T-cell (primary cell): Measurements from ENCODE around the gene STING1. TPM values are rescaled to one million over a fixed set of nuclear protein-coding genes. Genes with fewer than 3 reads are reported as not detected.
"Not testable (repeated sequence)": the region's sequence is repeated elsewhere in the genome, so short reads cannot be mapped to it uniquely, and the experiment has no call there.

Experiments
- ATAC-seq, 4 experiments: fragments of 200-7000 bp in 3 of 4; fragments of 150-1000 bp in 1 of 4; cut with Tn5 transposase; replicated peaks in 1 of 4; 1 replicate in 3 of 4; 2 replicates in 1 of 4; pipeline ENCODE4 v1.10.0; 2021; ENCODE audit warnings: moderate library complexity in 3 of 4, mild to moderate bottlenecking in 2 of 4, moderate number of reproducible peaks in 1 of 4
- CTCF ChIA-PET, 2 donors: fragments of 300-600 bp; sonication (Branson Sonifier 250); formaldehyde crosslinking; loops; one replicate each; lab custom pipeline; 2022; ENCODE audit warnings: antibody characterized with exemption in 2 of 2; lab: Charles Lee
- POLR2A ChIA-PET, 2 donors: fragments of 300-600 bp; sonication (Branson Sonifier 250); formaldehyde crosslinking; loops; one replicate each; lab custom pipeline; 2022; ENCODE audit warnings: antibody characterized with exemption in 2 of 2; lab: Charles Lee
- DNase-seq, 35 experiments: peaks; one replicate each; pipeline versions ENCODE4 v3.0.0 to v3.0.0-alpha.2; 2013 to 2023
- H3K27ac ChIP-seq: one replicate; pipeline ENCODE4 v1.5.1; 2013; ENCODE audit warnings: low read length
- H3K27me3 ChIP-seq, 2 experiments: replicated peaks in 1 of 2; 1 replicate in 1 of 2; 2 replicates in 1 of 2; pipeline versions ENCODE4 v1.6.1 to v1.7.0; 2013; ENCODE audit warnings: low read length in 1 of 2, mixed read lengths in 1 of 2; ENCODE audit not compliant: control insufficient read depth in 2 of 2, insufficient read depth in 2 of 2; ENCODE audit errors: extremely low read depth in 1 of 2
- H3K36me3 ChIP-seq, 2 donors: 1 replicate in 1 of 2; 2 replicates in 1 of 2; pipeline versions ENCODE4 v1.6.1 to v1.7.0; 2013; ENCODE audit warnings: low read length in 1 of 2; ENCODE audit not compliant: control insufficient read depth in 2 of 2, insufficient read depth in 1 of 2; ENCODE audit errors: extremely low read depth in 1 of 2
- H3K4me1 ChIP-seq, 2 experiments: 1 replicate in 1 of 2; 2 replicates in 1 of 2; pipeline versions ENCODE4 v1.6.1 to v1.7.0; 2013; ENCODE audit warnings: low read length in 2 of 2, mixed read lengths in 1 of 2; ENCODE audit not compliant: insufficient read depth in 2 of 2, control insufficient read depth in 1 of 2; ENCODE audit errors: extremely low read depth in 1 of 2
- H3K4me3 ChIP-seq, 2 donors: 1 replicate in 1 of 2; 2 replicates in 1 of 2; pipeline versions ENCODE4 v1.5.1 to v1.7.0; 2013; ENCODE audit warnings: mild to moderate bottlenecking in 2 of 2, low read length in 1 of 2, moderate library complexity in 1 of 2; ENCODE audit not compliant: control insufficient read depth in 1 of 2; ENCODE audit errors: extremely low read depth in 1 of 2
- H3K9me3 ChIP-seq: 2 replicates; pipeline ENCODE4 v1.7.0; 2013
- H3K27ac Mint-ChIP-seq, 2 donors: one replicate each; pipeline ENCODE4 v1.8.0; 2020 to 2021; ENCODE audit warnings: mild to moderate bottlenecking in 2 of 2, mixed read lengths in 2 of 2
- H3K27me3 Mint-ChIP-seq, 2 donors: one replicate each; pipeline ENCODE4 v1.8.0; 2021 to 2022; ENCODE audit warnings: mixed read lengths in 2 of 2
- H3K36me3 Mint-ChIP-seq: one replicate; pipeline ENCODE4 v1.8.0; 2021; ENCODE audit warnings: mixed read lengths
- H3K4me1 Mint-ChIP-seq, 3 donors: one replicate each; pipeline ENCODE4 v1.8.0; 2020 to 2022; ENCODE audit warnings: mixed read lengths in 3 of 3, mild to moderate bottlenecking in 1 of 3
- H3K4me3 Mint-ChIP-seq, 3 donors: one replicate each; pipeline ENCODE4 v1.8.0; 2020 to 2022; ENCODE audit warnings: mild to moderate bottlenecking in 3 of 3, mixed read lengths in 3 of 3, moderate library complexity in 3 of 3
- H3K9me3 Mint-ChIP-seq, 3 donors: one replicate each; pipeline ENCODE4 v1.8.0; 2020 to 2022; ENCODE audit warnings: mixed read lengths in 3 of 3
- WGBS: methylation state at CpG from one replicate; pipeline ENCODE4 v1.1.5; 2013; ENCODE audit warnings: missing lambda C conversion rate; ENCODE audit not compliant: insufficient coverage; 5-methylcytosine and 5-hydroxymethylcytosine counted together
- total RNA-seq, 35 experiments: library from RNA in 6 of 35; stranded (reverse) in 6 of 35; fragments of 120-200 nt in 1 of 35; gene quantifications; one replicate each; pipeline versions ENCODE4 v1.2.1 to v1.2.4 and lab custom pipeline; 2013 to 2026

Gene STING1
- total RNA-seq, 5 donors from 2014 or later (not counting 1 experiment from before 2014, with no cell fraction given): 102 to 181 (median 138) TPM

GRCh38 chr5:139504722-139505121 lies 22.2 kb upstream of the STING1 start:
- H3K27ac Mint-ChIP-seq, CTCF ChIA-PET: not testable (repeated sequence)

DNA sequence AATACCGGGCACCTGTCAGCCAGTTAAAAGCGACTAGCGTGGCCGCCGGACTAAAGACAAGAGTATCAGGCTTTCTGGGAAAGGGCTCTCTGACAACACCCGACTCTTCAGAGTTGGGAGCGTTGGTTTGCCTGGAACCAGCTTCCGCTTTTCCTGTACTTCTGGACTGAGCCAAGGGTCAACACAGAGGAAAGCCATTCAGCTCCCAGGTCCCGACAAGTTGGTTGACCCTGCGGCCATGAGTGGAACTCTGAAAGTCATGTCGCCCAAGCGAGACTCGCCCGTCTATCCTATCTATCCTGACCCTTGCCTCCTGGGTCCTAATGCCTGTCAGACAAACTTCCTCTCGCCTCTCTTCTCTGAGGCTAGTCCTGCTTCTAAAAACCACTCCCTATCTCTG lies 21.3 kb upstream of the STING1 start:
- H3K27me3 ChIP-seq, H3K27me3 Mint-ChIP-seq, H3K27ac ChIP-seq, H3K9me3 ChIP-seq, H3K4me1 Mint-ChIP-seq, DNase-seq, H3K4me3 ChIP-seq, H3K27ac Mint-ChIP-seq, CTCF ChIA-PET, H3K4me1 ChIP-seq, H3K4me3 Mint-ChIP-seq, H3K36me3 Mint-ChIP-seq, ATAC-seq, H3K9me3 Mint-ChIP-seq, H3K36me3 ChIP-seq: not testable (repeated sequence)
- POLR2A ChIA-PET: interaction anchor here in 1 of 2 donors (0.5 kb wide), 1 partner anchor 12 kb away, joined by 3 read pairs; no protein-coding TSS in a partner anchor
- WGBS: 93% methylated on average over 10 of the region's 15 CpGs

More at GRCh38 chr5:139504722-139505121, 22.2 kb upstream of the STING1 start:
- ATAC-seq, H3K9me3 Mint-ChIP-seq, H3K4me3 ChIP-seq, H3K4me1 ChIP-seq, H3K36me3 Mint-ChIP-seq, H3K4me3 Mint-ChIP-seq, H3K4me1 Mint-ChIP-seq, H3K27ac ChIP-seq, H3K27me3 Mint-ChIP-seq, H3K27me3 ChIP-seq, DNase-seq, H3K36me3 ChIP-seq, POLR2A ChIA-PET, H3K9me3 ChIP-seq: not testable (repeated sequence)
- WGBS: 100% methylated on average over 3 of the region's 5 CpGs

DNA sequence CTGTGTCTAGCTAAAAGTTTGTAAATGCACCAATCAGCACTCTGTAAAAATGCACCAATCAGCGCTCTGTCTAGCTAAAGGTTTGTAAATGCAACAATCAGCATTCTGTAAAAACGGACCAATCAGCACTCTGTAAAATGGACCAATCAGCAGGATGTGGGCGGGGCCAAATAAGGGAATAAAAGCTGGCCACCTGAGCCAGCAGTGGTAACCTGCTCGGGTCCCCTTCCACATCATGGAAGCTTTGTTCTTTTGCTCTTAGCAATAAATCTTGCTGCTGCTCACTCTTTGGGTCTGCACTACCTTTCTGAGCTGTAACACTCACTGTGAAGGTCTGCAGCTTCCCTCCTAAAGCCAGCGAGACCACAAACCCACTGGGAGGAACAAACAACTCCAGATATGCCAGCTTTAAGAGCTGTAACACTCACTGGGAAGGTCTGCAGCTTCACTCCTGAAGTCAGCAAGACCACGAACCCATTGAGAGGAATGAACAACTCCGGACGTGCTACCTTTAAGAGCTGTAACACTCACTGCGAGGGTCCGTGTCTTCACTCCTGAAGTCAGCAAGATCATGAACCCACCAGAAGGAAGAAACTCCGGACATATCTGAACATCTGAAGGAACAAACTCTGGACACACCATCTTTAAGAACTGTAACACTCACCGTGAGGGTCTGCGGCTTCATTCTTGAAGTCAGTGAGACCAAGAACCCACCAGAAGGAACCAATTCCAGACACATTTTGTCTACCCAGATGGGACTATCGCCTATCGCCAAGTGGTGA lies 20.7 kb upstream of the STING1 start:
- H3K9me3 ChIP-seq, H3K27ac ChIP-seq, H3K9me3 Mint-ChIP-seq, H3K27me3 ChIP-seq, H3K36me3 Mint-ChIP-seq, H3K4me3 ChIP-seq, CTCF ChIA-PET, DNase-seq, H3K4me3 Mint-ChIP-seq, H3K4me1 Mint-ChIP-seq, ATAC-seq, H3K27me3 Mint-ChIP-seq, H3K36me3 ChIP-seq, H3K27ac Mint-ChIP-seq, H3K4me1 ChIP-seq: not testable (repeated sequence)
- POLR2A ChIA-PET: interaction anchor here in 1 of 2 donors (0.5 kb wide), 2 partner anchors 11 to 67 kb away, joined by 3 to 6 read pairs; no protein-coding TSS in a partner anchor
- 88% methylated on average over 15 of the region's 15 CpGs for WGBS

DNA sequence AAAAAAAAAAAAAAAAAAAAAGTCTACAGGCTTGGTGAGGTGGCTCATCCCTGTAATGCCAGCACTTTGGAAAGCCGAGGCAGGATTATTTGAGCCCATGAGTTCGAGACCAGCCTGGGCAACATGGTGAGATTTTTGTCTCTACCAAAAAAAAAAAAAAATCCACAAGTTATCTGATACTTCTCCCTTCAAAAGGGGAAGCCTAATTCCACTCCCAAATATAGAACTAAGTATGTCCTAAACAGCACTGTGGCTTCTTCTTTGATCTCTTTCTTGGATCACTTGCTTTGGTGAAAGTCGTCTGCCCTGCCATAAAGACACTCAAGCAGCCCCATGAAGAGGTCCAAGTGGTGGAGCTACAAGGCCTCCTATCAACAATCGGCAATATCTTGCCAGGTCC lies 18.8 kb upstream of the STING1 start:
- no peak overlapping the region for H3K4me3 ChIP-seq
- no peak for ATAC-seq
- H3K9me3 Mint-ChIP-seq: no peaks in the 10 kb centered on the region
- no peak overlapping the region for H3K4me3 Mint-ChIP-seq
- H3K4me1 ChIP-seq: no peaks in the 10 kb centered on the region
- DNase-seq: no peak
- H3K27ac ChIP-seq: no peak overlapping the region
- no peaks in the 10 kb centered on the region for H3K27me3 ChIP-seq
- H3K36me3 Mint-ChIP-seq: no peaks in the 10 kb centered on the region
- no peaks in the 10 kb centered on the region for H3K9me3 ChIP-seq
- no peaks in the 10 kb centered on the region for H3K4me1 Mint-ChIP-seq
- no peaks in the 10 kb centered on the region for H3K27me3 Mint-ChIP-seq
- H3K27ac Mint-ChIP-seq: no peak overlapping the region
- WGBS: 80% methylated on average over 1 of the region's 4 CpGs
- ChIA-PET CTCF (interaction anchor here (0.6 to 0.7 kb wide), 2 partner anchors 10 to 43 kb away, joined by 3 to 4 read pairs; no protein-coding TSS in a partner anchor), POLR2A (no interaction called here)
- no peaks in the 10 kb centered on the region for H3K36me3 ChIP-seq

GRCh38 chr5:139495638-139496435 lies 13.3 kb upstream of the STING1 start:
- Mint-ChIP-seq H3K4me3 (no peak overlapping the region), H3K9me3 (no peaks in the 10 kb centered on the region), H3K27ac (peak overlapping the region; percentile 37 to 72), H3K36me3 (no peaks in the 10 kb centered on the region), H3K4me1 (peaks cover 17 to 22% (median 20%) of the 10 kb centered on the region in 3 donors), H3K27me3 (no peaks in the 10 kb centered on the region)
- CTCF ChIA-PET: interaction anchor here (0.5 kb wide), 2 partner anchors 76 to 281 kb away, joined by 3 to 9 read pairs; no protein-coding TSS in a partner anchor
- ATAC-seq: peak in 1 of 4 experiments; percentile 40
- H3K4me1 ChIP-seq: peaks cover 0 to 2% of the 10 kb centered on the region in 2 experiments
- no peak for DNase-seq
- no peak overlapping the region for H3K27ac ChIP-seq
- no peak overlapping the region for H3K4me3 ChIP-seq
- POLR2A ChIA-PET: interaction anchor here in 1 of 2 donors (0.5 to 0.6 kb wide), 2 partner anchors 69 to 1889 kb away, joined by 4 to 6 read pairs; no protein-coding TSS in a partner anchor
- no peaks in the 10 kb centered on the region for H3K36me3 ChIP-seq
- no peaks in the 10 kb centered on the region for H3K27me3 ChIP-seq
- WGBS: no CpG with 5 or more reads among the region's 3 CpGs
- H3K9me3 ChIP-seq: no peaks in the 10 kb centered on the region

DNA sequence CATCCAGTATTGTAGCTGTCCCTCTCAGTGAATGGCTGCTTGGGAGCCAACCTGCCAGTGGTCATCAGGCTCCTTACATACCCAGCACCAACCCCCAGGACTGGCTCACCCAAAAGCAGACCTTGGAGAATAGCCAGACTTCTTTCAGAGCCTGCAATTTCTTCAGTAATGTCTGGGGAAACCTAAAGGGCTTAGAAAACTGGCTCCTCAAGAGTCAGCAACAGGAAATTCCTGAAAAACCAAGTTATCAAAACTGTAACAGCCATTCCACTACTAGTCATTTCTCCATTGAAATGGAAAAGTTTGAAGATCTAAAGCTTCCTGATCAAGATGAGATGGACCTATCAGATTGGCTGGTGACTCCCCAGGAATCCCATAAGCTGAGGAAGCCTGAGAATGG lies 12.3 kb upstream of the STING1 start:
- Mint-ChIP-seq H3K27me3 (no peaks in the 10 kb centered on the region), H3K4me1 (peaks cover 17 to 22% (median 21%) of the 10 kb centered on the region in 3 donors), H3K9me3 (no peaks in the 10 kb centered on the region), H3K27ac (no peak overlapping the region), H3K4me3 (no peak overlapping the region), H3K36me3 (no peaks in the 10 kb centered on the region)
- ATAC-seq: no peak
- Histone ChIP-seq H3K4me1 (peaks cover 0 to 2% of the 10 kb centered on the region in 2 experiments), H3K27me3 (no peaks in the 10 kb centered on the region), H3K36me3 (no peaks in the 10 kb centered on the region), H3K9me3 (no peaks in the 10 kb centered on the region), H3K4me3 (no peak overlapping the region), H3K27ac (no peak overlapping the region)
- ChIA-PET POLR2A (no interaction called here), CTCF (interaction anchor here (0.5 to 0.6 kb wide), 3 partner anchors 11 to 947 kb away, joined by 3 to 6 read pairs (median 4); no protein-coding TSS in a partner anchor)
- no peak for DNase-seq
